HepG2 (cell line): ENCODE data around the gene PRRG3. TPM values are rescaled to one million over a fixed set of nuclear protein-coding genes. Genes with fewer than 3 reads are reported as not detected.

Source experiments
- ATAC-seq: fragments of 200-7000 bp; cut with Tn5 transposase; 3 replicates; pipeline ENCODE4 v1.9.1; 2020; ENCODE audit warnings: mild to moderate bottlenecking, moderate library complexity
- BruUV-seq: library from RNA; stranded (reverse); fragments of 400-500 nt; replicated peaks from 2 replicates; lab custom pipeline; 2021; lab: Mats Ljungman, UMichigan
- CTCF ChIA-PET: fragments of 300-600 bp; formaldehyde crosslinking; extraction: SDS; loops from one replicate; lab custom pipeline; 2021; ENCODE audit warnings: low total read pairs, inconsistent platforms, low intra/inter-chr PET ratio; lab: Yijun Ruan, JAX
- POLR2A ChIA-PET: fragments of 350-600 bp; sonication (Branson Sonifier 250); formaldehyde crosslinking; loops from one replicate; lab custom pipeline; 2020; ENCODE audit warnings: antibody characterized with exemption, inconsistent platforms; lab: Yijun Ruan, JAX
- DNase-seq: peaks from one replicate; pipeline ENCODE4 v3.0.0-alpha.2; 2015; ENCODE audit warnings: low spot score
- FAIRE-seq: peaks from 3 replicates; lab custom pipeline; 2011; peaks lifted over from hg19 to GRCh38; lab: Jason Lieb, UNC
- H2AFZ ChIP-seq: one replicate; pipeline ENCODE4 v1.6.1; 2011; ENCODE audit warnings: low read length, inconsistent platforms
- H3K27ac ChIP-seq: fragments of 300-600 bp; 3 replicates; pipeline ENCODE4 v1.8.0; 2011; ENCODE audit warnings: mixed run types, mild to moderate bottlenecking, mixed read lengths, low read length, inconsistent platforms; ENCODE audit not compliant: insufficient read depth; ENCODE audit errors: extremely low read length
- H3K27me3 ChIP-seq, 2 experiments: fragments of 200-600 bp in 1 of 2; 2 replicates in 1 of 2; 3 replicates in 1 of 2; pipeline versions ENCODE4 v1.6.0 to v1.8.0; 2011; ENCODE audit warnings: low read length in 2 of 2, mild to moderate bottlenecking in 2 of 2, moderate library complexity in 2 of 2, inconsistent platforms in 1 of 2; ENCODE audit not compliant: insufficient read depth in 2 of 2, control insufficient read depth in 1 of 2
- H3K36me3 ChIP-seq, 2 experiments: fragments of 200-600 bp in 1 of 2; replicated peaks in 1 of 2; 2 replicates in 1 of 2; 3 replicates in 1 of 2; pipeline versions ENCODE4 v1.5.1 to v1.8.0; 2011; ENCODE audit warnings: low read length in 2 of 2, inconsistent platforms in 1 of 2; ENCODE audit not compliant: insufficient read depth in 2 of 2, control insufficient read depth in 1 of 2
- H3K4me1 ChIP-seq: 2 replicates; pipeline ENCODE4 v1.5.1; 2012; ENCODE audit warnings: low read length, inconsistent platforms; ENCODE audit not compliant: insufficient read depth
- H3K4me2 ChIP-seq: 2 replicates; pipeline ENCODE4 v1.6.0; 2011; ENCODE audit warnings: low read depth, low read length, inconsistent platforms
- H3K4me3 ChIP-seq, 3 experiments: fragments of 200-600 bp in 1 of 3; sonication (generic), shearing (Covaris generic) in 1 of 3; replicated peaks in 1 of 3; 2 replicates each; pipeline ENCODE4 v1.5.1; 2011 to 2016; ENCODE audit warnings: low read length in 3 of 3, inconsistent platforms in 2 of 3, low read depth in 2 of 3, mild to moderate bottlenecking in 2 of 3, control low read depth in 1 of 3, mixed read lengths in 1 of 3; ENCODE audit not compliant: insufficient read depth in 1 of 3
- H3K79me2 ChIP-seq: one replicate; pipeline ENCODE4 v1.6.1; 2011; ENCODE audit warnings: low read length, inconsistent platforms; ENCODE audit not compliant: insufficient read depth
- H3K9ac ChIP-seq: 2 replicates; pipeline ENCODE4 v1.6.0; 2011; ENCODE audit warnings: mild to moderate bottlenecking, low read depth, low read length, inconsistent platforms; ENCODE audit not compliant: insufficient read depth
- H3K9me3 ChIP-seq: 2 replicates; pipeline ENCODE4 v1.5.1; 2012; ENCODE audit warnings: mild to moderate bottlenecking, low read length
- H4K20me1 ChIP-seq: 2 replicates; pipeline ENCODE4 v1.6.0; 2011; ENCODE audit warnings: inconsistent platforms, mild to moderate bottlenecking, low read length, moderate library complexity; ENCODE audit not compliant: insufficient read depth
- ARHGAP35 ChIP-seq: sonication (generic); formaldehyde crosslinking; IDR thresholded peaks from 2 replicates; pipeline ENCODE4 v1.9.0; 2022; ENCODE audit warnings: mild to moderate bottlenecking, inconsistent platforms, moderate library complexity, missing genetic modification reagents, borderline replicate concordance
- BRF2 ChIP-seq: sonication (generic); formaldehyde crosslinking; IDR thresholded peaks from 2 replicates; pipeline ENCODE4 v1.8.1; 2022; ENCODE audit warnings: mild to moderate bottlenecking, missing genetic modification reagents
- ZBTB38 ChIP-seq: sonication (generic); formaldehyde crosslinking; IDR thresholded peaks from 2 replicates; pipeline ENCODE4 v1.5.1; 2020; ENCODE audit warnings: mild to moderate bottlenecking, missing genetic modification reagents
- ZNF230 ChIP-seq: sonication (generic); formaldehyde crosslinking; IDR thresholded peaks from 2 replicates; pipeline ENCODE4 v1.4.0; 2020; ENCODE audit warnings: mild to moderate bottlenecking, missing genetic modification reagents
- ZNF235 ChIP-seq: sonication (generic); formaldehyde crosslinking; IDR thresholded peaks from 2 replicates; pipeline ENCODE4 v1.8.1; 2023; ENCODE audit warnings: mild to moderate bottlenecking, missing genetic modification reagents, borderline replicate concordance
- ZNF30 ChIP-seq: sonication (generic); formaldehyde crosslinking; IDR thresholded peaks from 2 replicates; pipeline ENCODE4 v1.5.0; 2020; ENCODE audit warnings: mild to moderate bottlenecking, missing genetic modification reagents
- ZNF331 ChIP-seq: sonication (generic); formaldehyde crosslinking; IDR thresholded peaks from 2 replicates; pipeline ENCODE4 v1.4.0; 2020; ENCODE audit warnings: missing genetic modification reagents
- ZNF33B ChIP-seq: sonication (generic); formaldehyde crosslinking; IDR thresholded peaks from 2 replicates; pipeline ENCODE4 v1.5.1; 2020; ENCODE audit warnings: mild to moderate bottlenecking, missing genetic modification reagents
- ZNF343 ChIP-seq: sonication (generic); formaldehyde crosslinking; IDR thresholded peaks from 2 replicates; pipeline ENCODE4 v1.4.0; 2020; ENCODE audit warnings: mild to moderate bottlenecking, missing genetic modification reagents
- ZNF619 ChIP-seq: sonication (generic); formaldehyde crosslinking; IDR thresholded peaks from 2 replicates; pipeline ENCODE4 v1.4.0; 2020; ENCODE audit warnings: mild to moderate bottlenecking, missing genetic modification reagents
- ZNF670 ChIP-seq: sonication (generic); formaldehyde crosslinking; IDR thresholded peaks from 2 replicates; pipeline ENCODE4 v1.8.0; 2022; ENCODE audit warnings: mild to moderate bottlenecking, missing genetic modification reagents, borderline replicate concordance
- ZNF747 ChIP-seq: sonication (generic); formaldehyde crosslinking; IDR thresholded peaks from 2 replicates; pipeline ENCODE4 v1.8.1; 2023; ENCODE audit warnings: missing genetic modification reagents, mild to moderate bottlenecking, borderline replicate concordance
- ZNF75D ChIP-seq: sonication (generic); formaldehyde crosslinking; IDR thresholded peaks from 2 replicates; pipeline ENCODE4 v1.8.1; 2023; ENCODE audit warnings: missing genetic modification reagents, mild to moderate bottlenecking, borderline replicate concordance
- ZSCAN12 ChIP-seq: sonication (generic); formaldehyde crosslinking; IDR thresholded peaks from 2 replicates; pipeline ENCODE4 v1.9.0; 2021; ENCODE audit warnings: mild to moderate bottlenecking, missing genetic modification reagents
- ZUFSP ChIP-seq: sonication (generic); formaldehyde crosslinking; IDR thresholded peaks from 2 replicates; pipeline ENCODE4 v1.9.0; 2021; ENCODE audit warnings: missing genetic modification reagents, mild to moderate bottlenecking, borderline replicate concordance
- WGBS: methylation state at CpG from one replicate; pipeline ENCODE4 v1.1.6; 2017; ENCODE audit warnings: low lambda C conversion rate; 5-methylcytosine and 5-hydroxymethylcytosine counted together
- in situ Hi-C: cut with HindIII; loops from 2 replicates; pipeline ENCODE4 v1.10.0; 2017; ENCODE audit warnings: low pct_unique_long_range_greater_than_20kb; ENCODE audit not compliant: extremely low pct_ligation_motif_present
- intact Hi-C: fragments of 100-400 bp; cut with micrococcal nuclease; formaldehyde crosslinking; loops from one replicate; pipeline ENCODE4 v1.10.0; 2022; ENCODE audit not compliant: unreplicated experiment
- polyA plus RNA-seq, 8 experiments: library from polyadenylated mRNA; depleted of rRNA in 3 of 8; stranded (reverse) in 7 of 8; unstranded in 1 of 8; fragments of >200 nt; fragmentation: Illumina TruSeq in 4 of 8; extraction: Trizol in 4 of 8; gene quantifications; 2 replicates each; pipeline versions ENCODE4 v1.2.1 to v1.2.3, GENCODE V29; 2011 to 2016; ENCODE audit warnings: low read depth in 4 of 8, missing spikeins in 1 of 8, mixed read lengths in 1 of 8; ENCODE audit not compliant: insufficient read depth in 1 of 8
- total RNA-seq, 5 experiments: library from RNA; depleted of rRNA; stranded (reverse); fragments of >200 nt; fragmentation: Illumina TruSeq; extraction: Trizol; gene quantifications; 2 replicates each; pipeline ENCODE4 v1.2.3, GENCODE V29; 2016; ENCODE audit warnings: low read depth in 1 of 5

PRRG3 gene
- total and polyA plus RNA-seq, 2 of the 13 experiments (the other 11 are each of a cell fraction or from before 2014, with no cell fraction given), result not detected

GRCh38 chrX:151697522-151697921 lies 2.3 kb downstream of the PRRG3 start:
- DNase-seq (no peak), ATAC-seq (no peak), FAIRE-seq (no peak)
- 28% methylated on average over 3 of the region's 4 CpGs for WGBS
- Histone ChIP-seq H3K27ac (no peak overlapping the region), H3K79me2 (no peaks in the 10 kb centered on the region), H3K9ac (no peak overlapping the region), H3K9me3 (no peaks in the 10 kb centered on the region), H3K4me2 (no peak overlapping the region), H3K36me3 (no peaks in the 10 kb centered on the region), H3K27me3 (no peaks in the 10 kb centered on the region), H2AFZ (no peak overlapping the region), H3K4me1 (no peaks in the 10 kb centered on the region), H3K4me3 (no peak overlapping the region), H4K20me1 (no peaks in the 10 kb centered on the region)
- intact Hi-C loops (no loop called here), in situ Hi-C loops (loop anchor here (25.0 kb wide), 1 partner anchor 185 kb away; no protein-coding TSS in a partner anchor)
- TF ChIP-seq ZNF747 (CRISPR knock-in tag), result no peak
- ChIA-PET POLR2A (no interaction called here), CTCF (no interaction called here)
- no TSS peak for BruUV-seq

- WGBS, result 10% methylated on average over 1 of the region's 6 CpGs
- CTCF ChIA-PET, result no interaction called here
- TF ChIP-seq BRF2, result no peak
- no peak for TF ChIP-seq ZUFSP (CRISPR knock-in tag)
- no peak for TF ChIP-seq ZBTB38
- no peak for TF ChIP-seq ZNF343
- TF ChIP-seq ZNF331 (CRISPR knock-in tag), result no peak
- TF ChIP-seq ZNF30 (CRISPR knock-in tag), result no peak
- no peak for TF ChIP-seq ZNF230 (CRISPR knock-in tag)
- TF ChIP-seq ARHGAP35, result no peak
- TF ChIP-seq ZNF619 (CRISPR knock-in tag), result no peak
- no peak for TF ChIP-seq ZNF670 (CRISPR knock-in tag)
- no peak for TF ChIP-seq ZNF75D
- no peak for TF ChIP-seq ZSCAN12 (CRISPR knock-in tag)
- TF ChIP-seq ZNF235 (CRISPR knock-in tag), result no peak
- no peak for TF ChIP-seq ZNF33B
- Histone ChIP-seq H2AFZ (no peak overlapping the region), H3K9ac (no peak overlapping the region), H3K4me3 (no peak overlapping the region), H3K4me1 (no peaks in the 10 kb centered on the region), H3K9me3 (no peaks in the 10 kb centered on the region), H3K36me3 (no peaks in the 10 kb centered on the region), H3K27ac (no peak overlapping the region), H3K4me2 (no peak overlapping the region), H4K20me1 (no peaks in the 10 kb centered on the region), H3K27me3 (no peaks in the 10 kb centered on the region), H3K79me2 (no peaks in the 10 kb centered on the region)
- POLR2A ChIA-PET, result no interaction called here
- BruUV-seq, result no TSS peak
- FAIRE-seq, result no peak
- no peak for ATAC-seq
- no peak for DNase-seq
- in situ Hi-C loops (loop anchor here (25.0 kb wide), 1 partner anchor 186 kb away; no protein-coding TSS in a partner anchor), intact Hi-C loops (no loop called here)
These were observed 3.2 kb downstream of the PRRG3 start for GRCh38 chrX:151698485-151698884.
